Measurements from ENCODE around the gene ASB16.

The ASB16 gene

GRCh38 chr17:44174427-44174826, 3.9 kb downstream of the ASB16 start:
- Histone ChIP-seq H3K4me3 (no peak overlapping the region), H3K27ac (no peak overlapping the region)
- DNase-seq (ENCODE audit: low spot score): no peak
- TF ChIP-seq CTCF (IDR thresholded peaks at IDR 0.05): no peak

DNA sequence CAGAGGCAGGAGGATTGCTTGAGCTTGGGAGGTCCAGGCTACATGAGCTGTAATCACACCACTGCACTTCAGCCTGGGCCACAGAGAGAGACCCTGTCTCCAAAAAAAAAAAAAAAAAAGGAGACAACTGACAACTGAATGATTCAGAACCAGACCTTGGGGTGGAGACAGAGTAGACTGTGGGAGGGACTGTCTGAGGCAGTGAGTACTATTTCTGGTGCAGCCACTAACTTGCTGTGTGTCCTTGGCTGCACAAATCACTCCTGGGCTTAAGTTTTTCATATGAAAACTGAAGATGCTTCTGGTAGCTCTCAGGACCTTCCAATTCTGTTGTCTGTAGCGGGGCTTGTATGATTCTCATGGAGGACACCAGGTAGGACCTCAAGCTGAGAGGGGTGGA, 5.8 kb downstream of the ASB16 start:
- no peak for TF ChIP-seq CTCF (IDR thresholded peaks at IDR 0.05)
- DNase-seq (ENCODE audit: low spot score): no peak
- H3K27ac ChIP-seq: no peak overlapping the region

DNA sequence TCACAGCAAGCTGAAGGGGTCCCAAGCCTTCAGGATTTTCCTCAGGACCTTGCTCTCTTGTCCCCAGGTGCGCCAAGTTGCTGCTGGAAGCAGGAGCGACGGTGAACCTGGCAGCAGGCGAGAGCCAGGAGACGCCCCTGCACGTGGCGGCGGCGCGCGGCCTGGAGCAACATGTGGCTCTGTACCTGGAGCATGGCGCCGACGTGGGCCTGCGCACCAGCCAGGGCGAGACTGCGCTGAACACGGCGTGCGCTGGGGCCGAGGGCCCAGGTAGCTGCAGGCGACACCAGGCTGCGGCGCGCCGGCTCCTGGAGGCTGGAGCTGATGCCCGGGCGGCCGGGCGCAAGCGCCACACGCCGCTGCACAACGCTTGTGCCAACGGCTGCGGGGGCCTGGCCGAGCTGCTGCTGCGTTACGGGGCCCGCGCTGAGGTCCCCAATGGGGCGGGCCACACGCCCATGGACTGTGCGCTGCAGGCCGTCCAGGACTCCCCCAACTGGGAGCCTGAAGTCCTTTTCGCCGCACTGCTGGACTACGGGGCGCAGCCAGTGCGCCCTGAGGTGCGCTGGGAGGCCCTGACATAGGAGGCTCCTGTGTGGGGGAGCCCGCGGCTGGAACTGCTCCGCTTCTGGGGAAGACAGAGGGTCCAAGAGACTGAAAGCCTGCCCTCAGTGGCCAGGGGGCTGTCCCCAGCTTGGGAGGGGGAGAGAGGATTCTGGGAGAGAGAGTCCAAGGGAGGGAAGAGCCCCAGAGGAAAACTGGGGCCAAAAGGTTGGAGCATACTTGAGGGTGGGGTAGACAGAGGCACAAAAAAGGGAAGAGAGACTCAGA, 6.4 kb downstream of the ASB16 start:
- Histone ChIP-seq H3K27ac (no peak overlapping the region), H3K4me3 (no peak overlapping the region)
- DNase-seq (ENCODE audit: low spot score): no peak
- TF ChIP-seq CTCF (IDR thresholded peaks at IDR 0.05): no peak

More for the DNA sequence above, 5.8 kb downstream of the ASB16 start:
- no peak overlapping the region for H3K4me3 ChIP-seq

GRCh38 chr17:44177640-44178039, 7.1 kb downstream of the ASB16 start:
- no peak for DNase-seq (ENCODE audit: low spot score)
- TF ChIP-seq CTCF (IDR thresholded peaks at IDR 0.05): no peak
- Histone ChIP-seq H3K4me3 (no peak overlapping the region), H3K27ac (no peak overlapping the region)

GRCh38 chr17:44178133-44178532, 7.6 kb downstream of the ASB16 start:
- Histone ChIP-seq H3K4me3 (no peak overlapping the region), H3K27ac (no peak overlapping the region)
- no peak for DNase-seq (ENCODE audit: low spot score)
- TF ChIP-seq CTCF (IDR thresholded peaks at IDR 0.05): no peak

DNA sequence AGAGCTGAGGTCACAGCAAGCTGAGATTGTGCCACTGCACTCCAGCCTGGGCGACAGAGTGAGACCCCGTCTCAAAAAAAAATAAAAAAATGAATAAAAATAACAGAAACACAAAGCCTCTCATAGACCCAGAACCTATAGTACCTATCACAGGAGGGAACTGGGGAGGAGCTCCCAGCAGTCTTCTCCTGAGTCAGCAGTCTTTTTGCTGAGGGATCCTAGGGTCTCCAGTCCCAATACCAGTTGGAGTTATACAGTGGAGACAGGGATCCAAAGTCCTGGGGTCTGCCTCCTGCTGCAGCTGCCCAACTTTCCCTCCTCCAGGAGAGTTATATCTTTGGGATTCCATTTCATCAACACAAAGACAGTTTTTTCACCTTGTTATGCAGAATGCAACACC, 12.5 kb downstream of the ASB16 start:
- Histone ChIP-seq H3K4me3 (no peak overlapping the region), H3K27ac (no peak overlapping the region)
- no peak for TF ChIP-seq CTCF (IDR thresholded peaks at IDR 0.05)
- DNase-seq (ENCODE audit: low spot score): no peak

GRCh38 chr17:44184212-44184810, 13.8 kb downstream of the ASB16 start:
- Histone ChIP-seq H3K4me3 (no peak overlapping the region), H3K27ac (no peak overlapping the region)
- TF ChIP-seq CTCF (IDR thresholded peaks at IDR 0.05): no peak
- no peak for DNase-seq (ENCODE audit: low spot score)

Measured in coronary artery (tissue), 2 donors.